Measurements from ENCODE around the gene TEPSIN.

GRCh38 chr17:81264640-81265039, 25.8 kb upstream of the TEPSIN start:
- TF ChIP-seq CTCF (IDR thresholded peaks at IDR 0.05): no peak
- no peak for TF ChIP-seq POLR2A (IDR thresholded peaks at IDR 0.05)

Measured in Peyer's patch (tissue), 4 donors.